ENCODE measurements around the gene PRELID2. TPM values are rescaled to one million over a fixed set of nuclear protein-coding genes. Genes with fewer than 3 reads are reported as not detected.

Gene PRELID2
- polyA plus RNA-seq, 1 experiment = 5.4 TPM

DNA sequence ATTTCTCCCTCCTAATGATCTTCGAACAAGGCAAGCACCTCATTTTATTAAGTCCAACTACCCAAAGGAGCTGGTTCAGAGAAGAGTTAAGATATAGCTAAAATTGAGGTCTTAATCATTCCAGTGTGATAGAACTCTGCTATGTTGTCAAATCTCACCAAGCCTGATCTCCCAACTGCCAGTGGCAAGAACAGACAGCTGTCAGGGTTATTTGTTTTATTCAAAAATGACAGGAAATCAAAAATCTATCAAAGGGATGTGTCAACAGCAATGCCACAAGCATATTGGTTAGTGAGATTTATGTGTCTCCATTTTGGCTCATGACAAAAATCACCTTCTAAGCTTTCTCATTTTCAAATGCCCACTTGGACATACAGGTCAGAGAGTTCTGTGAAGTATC is 74.5 kb downstream of the PRELID2 start:
- no peak overlapping the region for H3K4me3 ChIP-seq (ENCODE audit: low read depth, low read length)
- ChIA-PET CTCF (interaction anchor here (1.4 kb wide), 1 partner anchor 63 kb away, joined by 4 read pairs; no protein-coding TSS in a partner anchor), POLR2A (no interaction called here)
- no peaks in the 10 kb centered on the region for H3K9me3 ChIP-seq (ENCODE audit: control insufficient read depth, insufficient read depth, low read length)
- H3K27me3 ChIP-seq (ENCODE audit: control insufficient read depth, insufficient read depth, low read length) = no peaks in the 10 kb centered on the region
- DNase-seq (ENCODE audit: low read depth, low spot score) = no peak
- TF ChIP-seq, protein P1, sequence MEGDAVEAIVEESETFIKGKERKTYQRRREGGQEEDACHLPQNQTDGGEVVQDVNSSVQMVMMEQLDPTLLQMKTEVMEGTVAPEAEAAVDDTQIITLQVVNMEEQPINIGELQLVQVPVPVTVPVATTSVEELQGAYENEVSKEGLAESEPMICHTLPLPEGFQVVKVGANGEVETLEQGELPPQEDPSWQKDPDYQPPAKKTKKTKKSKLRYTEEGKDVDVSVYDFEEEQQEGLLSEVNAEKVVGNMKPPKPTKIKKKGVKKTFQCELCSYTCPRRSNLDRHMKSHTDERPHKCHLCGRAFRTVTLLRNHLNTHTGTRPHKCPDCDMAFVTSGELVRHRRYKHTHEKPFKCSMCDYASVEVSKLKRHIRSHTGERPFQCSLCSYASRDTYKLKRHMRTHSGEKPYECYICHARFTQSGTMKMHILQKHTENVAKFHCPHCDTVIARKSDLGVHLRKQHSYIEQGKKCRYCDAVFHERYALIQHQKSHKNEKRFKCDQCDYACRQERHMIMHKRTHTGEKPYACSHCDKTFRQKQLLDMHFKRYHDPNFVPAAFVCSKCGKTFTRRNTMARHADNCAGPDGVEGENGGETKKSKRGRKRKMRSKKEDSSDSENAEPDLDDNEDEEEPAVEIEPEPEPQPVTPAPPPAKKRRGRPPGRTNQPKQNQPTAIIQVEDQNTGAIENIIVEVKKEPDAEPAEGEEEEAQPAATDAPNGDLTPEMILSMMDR (IDR thresholded peaks at IDR 0.05; ENCODE audit: low read depth, low read length) = no peak
- H3K27ac ChIP-seq (ENCODE audit: low read depth, low read length) = no peak overlapping the region

DNA sequence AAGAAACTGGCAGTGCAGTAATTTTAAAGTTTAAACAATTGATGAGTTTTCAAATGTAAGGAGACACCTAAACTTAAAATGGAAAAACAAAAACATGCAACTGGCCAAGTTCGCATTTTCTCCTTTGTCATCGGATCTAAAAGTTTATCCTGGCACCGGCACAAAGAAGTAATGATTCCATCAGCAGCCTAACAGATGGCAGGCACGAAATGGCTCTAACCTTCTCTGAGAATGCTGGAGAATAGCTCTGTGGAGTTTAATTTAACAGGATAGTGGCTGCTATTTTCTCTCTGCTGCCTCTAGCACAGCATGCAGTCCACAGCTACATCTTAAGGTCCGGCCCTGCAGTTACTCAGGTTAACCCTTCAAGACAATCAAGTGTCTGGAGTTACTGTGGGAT is 82.2 kb downstream of the PRELID2 start:
- Histone ChIP-seq H3K27ac (ENCODE audit: low read depth, low read length) (no peak overlapping the region), H3K27me3 (ENCODE audit: control insufficient read depth, insufficient read depth, low read length) (no peaks in the 10 kb centered on the region), H3K4me3 (ENCODE audit: low read depth, low read length) (no peak overlapping the region), H3K9me3 (ENCODE audit: control insufficient read depth, insufficient read depth, low read length) (no peaks in the 10 kb centered on the region)
- TF ChIP-seq, protein P1 (IDR thresholded peaks at IDR 0.05; ENCODE audit: low read depth, low read length) = no peak
- ChIA-PET CTCF (interaction anchor here (1.8 kb wide), 1 partner anchor 34 kb away, joined by 5 read pairs; no protein-coding TSS in a partner anchor), POLR2A (no interaction called here)
- DNase-seq (ENCODE audit: low read depth, low spot score) = no peak

DNA sequence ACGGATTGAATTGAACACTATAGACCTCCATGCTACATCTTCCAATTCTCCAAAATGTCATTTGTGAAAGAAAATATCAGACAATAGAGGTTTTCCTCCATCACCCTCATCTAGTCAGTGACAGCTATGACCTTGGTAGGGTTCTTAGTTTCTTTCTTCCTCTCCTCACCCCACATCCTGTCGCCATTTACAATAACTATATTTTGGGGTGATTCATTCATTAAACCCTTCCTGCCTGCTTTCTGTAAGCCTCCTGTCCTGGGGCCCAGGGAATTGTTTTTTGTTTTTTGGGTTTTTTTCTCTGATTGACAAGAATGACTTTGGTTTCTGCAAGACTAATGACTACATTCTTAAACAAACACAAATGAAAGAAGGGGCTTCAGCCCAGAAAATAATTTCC is 82.6 kb downstream of the PRELID2 start:
- Histone ChIP-seq H3K9me3 (ENCODE audit: control insufficient read depth, insufficient read depth, low read length) (no peaks in the 10 kb centered on the region), H3K4me3 (ENCODE audit: low read depth, low read length) (no peak overlapping the region), H3K27ac (ENCODE audit: low read depth, low read length) (no peak overlapping the region), H3K27me3 (ENCODE audit: control insufficient read depth, insufficient read depth, low read length) (no peaks in the 10 kb centered on the region)
- POLR2A ChIA-PET = no interaction called here
- no peak for DNase-seq (ENCODE audit: low read depth, low spot score)
- CTCF ChIA-PET = interaction anchor here (1.8 kb wide), 1 partner anchor 34 kb away, joined by 5 read pairs; no protein-coding TSS in a partner anchor
- TF ChIP-seq, protein P1 (IDR thresholded peaks at IDR 0.05; ENCODE audit: low read depth, low read length) = no peak

DNA sequence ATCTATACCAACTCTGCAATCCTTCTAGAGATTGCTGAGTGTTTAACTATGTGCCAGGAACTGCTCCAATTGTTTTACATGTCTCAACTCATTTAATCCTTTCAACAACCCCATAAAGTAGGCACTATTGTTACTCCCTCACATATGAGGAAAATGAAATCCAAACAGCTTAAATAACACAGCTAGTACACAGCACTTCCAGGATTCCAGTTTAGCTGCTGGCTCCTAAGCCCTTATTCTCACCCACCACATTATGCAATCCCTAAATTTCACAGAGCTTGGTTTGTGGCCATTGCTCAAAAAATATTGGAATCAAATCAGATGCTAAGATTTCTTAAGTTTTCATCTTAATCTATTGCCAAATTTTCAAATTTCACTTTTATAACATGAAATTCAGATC is 84.9 kb downstream of the PRELID2 start:
- ChIA-PET POLR2A (no interaction called here), CTCF (no interaction called here)
- DNase-seq (ENCODE audit: low read depth, low spot score) = no peak

DNA sequence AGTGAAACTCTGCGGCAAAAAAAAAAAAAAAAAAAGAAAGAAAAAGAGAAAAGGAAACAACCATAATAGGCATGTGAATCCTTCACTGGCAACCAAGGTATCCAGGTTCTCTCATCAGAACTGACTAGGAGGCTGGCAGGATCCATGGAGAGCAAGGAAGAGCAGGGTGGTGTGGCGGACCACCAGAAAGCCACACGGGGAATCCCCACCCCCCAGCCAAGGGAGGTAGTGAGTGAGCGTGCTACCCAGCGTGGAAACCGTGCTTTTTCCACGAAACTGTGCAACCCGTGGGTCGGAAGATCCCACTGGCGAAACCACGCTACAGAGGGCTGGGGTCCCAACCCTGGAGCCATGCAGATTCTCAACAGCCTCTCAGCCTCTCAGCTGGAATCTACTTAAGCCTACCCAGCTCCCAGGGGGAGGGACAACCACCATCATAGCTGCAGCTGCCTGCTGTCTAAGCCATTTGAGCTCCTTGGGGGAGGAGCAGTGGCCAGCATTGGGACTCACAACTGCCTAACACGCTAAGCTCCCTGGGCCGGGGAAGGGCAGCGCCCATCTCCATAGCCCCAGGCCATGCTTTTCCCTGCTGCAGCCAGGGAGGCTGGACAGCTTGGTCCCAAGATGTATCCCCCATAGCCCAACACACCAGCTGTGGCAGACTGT is 91.6 kb downstream of the PRELID2 start:
- TF ChIP-seq, protein P1 (IDR thresholded peaks at IDR 0.05; ENCODE audit: low read depth, low read length) = no peak
- ChIA-PET CTCF (no interaction called here), POLR2A (no interaction called here)
- DNase-seq (ENCODE audit: low read depth, low spot score) = no peak
- no peaks in the 10 kb centered on the region for H3K27me3 ChIP-seq (ENCODE audit: control insufficient read depth, insufficient read depth, low read length)
- H3K9me3 ChIP-seq (ENCODE audit: control insufficient read depth, insufficient read depth, low read length) = no peaks in the 10 kb centered on the region; the same call in 1 of the 2 replicates
- H3K4me3 ChIP-seq (ENCODE audit: low read depth, low read length) = no peak overlapping the region
- no peak overlapping the region for H3K27ac ChIP-seq (ENCODE audit: low read depth, low read length)

More for the DNA sequence above, 84.9 kb downstream of the PRELID2 start:
- H3K9me3 ChIP-seq (ENCODE audit: control insufficient read depth, insufficient read depth, low read length) = no peaks in the 10 kb centered on the region
- H3K27ac ChIP-seq (ENCODE audit: low read depth, low read length) = no peak overlapping the region
- TF ChIP-seq, protein P1 (IDR thresholded peaks at IDR 0.05; ENCODE audit: low read depth, low read length) = no peak
- no peaks in the 10 kb centered on the region for H3K27me3 ChIP-seq (ENCODE audit: control insufficient read depth, insufficient read depth, low read length)
- H3K4me3 ChIP-seq (ENCODE audit: low read depth, low read length) = no peak overlapping the region
